ENCODE results near the gene RAP1GDS1. TPM values are rescaled to one million over a fixed set of nuclear protein-coding genes. Genes with fewer than 3 reads are reported as not detected.
A peak's percentile ranks its signal among the peaks of the same experiment; 100 is the strongest.

RAP1GDS1 gene
- total and polyA plus RNA-seq, 2 of the 4 experiments (the other 2 are of a cell fraction) = 29.0 to 85.1 TPM

- intact Hi-C loops (cut with micrococcal nuclease) = no loop called here
- in situ Hi-C loops (cut with MboI; ENCODE audit: low sequenced_read_pairs) = no loop called here
- no peak overlapping the region for H3K23ac ChIP-seq (ENCODE audit: low read depth, low read length)
- no peaks in the 10 kb centered on the region for H4K20me1 ChIP-seq (ENCODE audit: insufficient read depth, low read length)
- H2BK5ac ChIP-seq (ENCODE audit: low read depth, low read length, poor library complexity, severe bottlenecking) = peak overlapping the region; percentile 67
- peak overlapping the region; percentile 37; the same call in 1 of the 2 replicates for H3K4me2 ChIP-seq (ENCODE audit: low read depth, low read length)
- H3K79me1 ChIP-seq (ENCODE audit: low read depth in 1 of 2, low read length in 2 of 2) = peaks cover 3 to 5% of the 10 kb centered on the region in 2 experiments; a peak in 2 of 4 replicates
- no peak overlapping the region for H3K27ac ChIP-seq (ENCODE audit: insufficient read depth, low read length)
- no peak overlapping the region for H3K18ac ChIP-seq (ENCODE audit: low read depth, low read length)
- H3K27me3 ChIP-seq (ENCODE audit: control insufficient read depth, insufficient read depth, low read length) = no peaks in the 10 kb centered on the region
- no peak overlapping the region for H2AFZ ChIP-seq (replicated peaks; ENCODE audit: low read length, poor library complexity)
- H4K8ac ChIP-seq (ENCODE audit: low read depth in 2 of 2, low read length in 2 of 2) = no peak overlapping the region; a peak in 1 of 4 replicates
- H2BK15ac ChIP-seq (ENCODE audit: low read depth, low read length) = no peak overlapping the region
- H2BK20ac ChIP-seq (ENCODE audit: low read depth, low read length) = no peak overlapping the region
- no peak overlapping the region for H3K4ac ChIP-seq (ENCODE audit: low read depth, low read length)
- POLR2A ChIA-PET (ENCODE audit: unreplicated experiment) = no interaction called here
- H4K5ac ChIP-seq (ENCODE audit: low read depth, low read length) = no peak overlapping the region
- no TSS peak for BruUV-seq (replicated peaks)
- H2BK120ac ChIP-seq (ENCODE audit: low read depth, low read length) = no peak overlapping the region
- TF ChIP-seq MAFK (IDR thresholded peaks at IDR 0.05; ENCODE audit: low read depth, low read length) (peak; percentile 55), ELK1 (IDR thresholded peaks at IDR 0.05; ENCODE audit: borderline replicate concordance, low read depth, low read length) (no peak)
- no peaks in the 10 kb centered on the region for H3K9me3 ChIP-seq (ENCODE audit: control insufficient read depth, insufficient read depth, low read length)
- H2AK9ac ChIP-seq (replicated peaks; ENCODE audit: low read depth, low read length, poor library complexity) = no peak overlapping the region
- CTCF ChIA-PET = no interaction called here
- no peaks in the 10 kb centered on the region for H3K9me1 ChIP-seq (ENCODE audit: insufficient read depth, low read length)
- no peak overlapping the region for H3K4me3 ChIP-seq (ENCODE audit: insufficient read depth, low read depth, low read length)
- peak; percentile 70 for DNase-seq
- H3K4me1 ChIP-seq (ENCODE audit: control insufficient read depth, insufficient read depth, low read length) = peaks cover 2% of the 10 kb centered on the region; the same call in 1 of the 2 replicates
- dilution Hi-C loops (cut with HindIII; ENCODE audit: low sequenced_read_pairs, unreplicated experiment) = no loop called here
- peak; percentile 91 for ATAC-seq (ENCODE audit: low read depth)
- no peak overlapping the region for H4K91ac ChIP-seq (ENCODE audit: insufficient read depth, low read depth, low read length)
- no peak overlapping the region for H3K14ac ChIP-seq (replicated peaks; ENCODE audit: low read depth, low read length)
- H3K36me3 ChIP-seq (ENCODE audit: control insufficient read depth, insufficient read depth, low read length) = no peaks in the 10 kb centered on the region; the same call in 1 of the 2 replicates
- H3K56ac ChIP-seq (ENCODE audit: extremely low read depth, insufficient read depth, low read length) = no peak overlapping the region
- H2AK5ac ChIP-seq (ENCODE audit: low read depth, low read length) = no peak overlapping the region
- no CpG with 5 or more reads among the region's 1 CpG for WGBS, 2 experiments (ENCODE audit: extremely low coverage in 2 of 2, insufficient read length in 1 of 2)
- no peak overlapping the region for H3K9ac ChIP-seq (ENCODE audit: low read depth, low read length)
These were observed 116.4 kb downstream of the RAP1GDS1 start for GRCh38 chr4:98377559-98377958.

All from IMR-90 (cell line).